ENCODE measurements around the gene CHMP2A. TPM values are rescaled to one million over a fixed set of nuclear protein-coding genes. Genes with fewer than 3 reads are reported as not detected.
"Not testable (repeated sequence)": the region's sequence is repeated elsewhere in the genome, so short reads cannot be mapped to it uniquely, and the experiment has no call there.

Gene CHMP2A
- total RNA-seq, 2 donors from 2014 or later: 74.8 to 88.8 TPM

- no peaks in the 10 kb centered on the region for H3K27me3 Mint-ChIP-seq
- ATAC-seq (no peak), DNase-seq (no peak)
- H3K36me3 Mint-ChIP-seq (ENCODE audit: low read depth): no peaks in the 10 kb centered on the region
- H3K4me3 Mint-ChIP-seq: peak within 1 kb of the TSS; percentile 21
- H3K4me1 Mint-ChIP-seq: peaks cover 14% of the 10 kb centered on the region
- H3K27ac Mint-ChIP-seq: peak within 1 kb of the TSS; percentile 65
- H3K9me3 ChIP-seq (ENCODE audit: control insufficient read depth, low read length, poor library complexity, severe bottlenecking): no peaks in the 10 kb centered on the region
Observed at GRCh38 chr19:58511353-58512208, 43.3 kb downstream of the CHMP2A start, which contains the start of gene SLC27A5. Gene SLC27A5 (minus strand): TSS chr19:58511992. CDS start chr19:58511955, 37 bp downstream.

- Mint-ChIP-seq H3K4me3 (no peak overlapping the region), H3K27me3 (no peaks in the 10 kb centered on the region), H3K4me1 (peaks cover 7% of the 10 kb centered on the region), H3K27ac (peak overlapping the region; percentile 3), H3K36me3 (ENCODE audit: low read depth) (no peaks in the 10 kb centered on the region)
- DNase-seq: no peak
- H3K9me3 ChIP-seq (ENCODE audit: control insufficient read depth, low read length, poor library complexity, severe bottlenecking): no peaks in the 10 kb centered on the region
- no peak for ATAC-seq
Observed at GRCh38 chr19:58510084-58510862, 44.6 kb downstream of the CHMP2A start.

GRCh38 chr19:58509731-58510083, 45.2 kb downstream of the CHMP2A start:
- no peak for ATAC-seq

GRCh38 chr19:58507602-58508223, 47.2 kb downstream of the CHMP2A start:
- not testable (repeated sequence) for H3K27me3 Mint-ChIP-seq; ATAC-seq; DNase-seq; H3K4me3 Mint-ChIP-seq; H3K36me3 Mint-ChIP-seq (ENCODE audit: low read depth); H3K9me3 ChIP-seq (ENCODE audit: control insufficient read depth, low read length, poor library complexity, severe bottlenecking); H3K4me1 Mint-ChIP-seq; H3K27ac Mint-ChIP-seq

More at GRCh38 chr19:58509731-58510083, 45.2 kb downstream of the CHMP2A start:
- Mint-ChIP-seq H3K4me1 (peaks cover 5% of the 10 kb centered on the region), H3K4me3 (no peak overlapping the region), H3K27ac (no peak overlapping the region), H3K36me3 (ENCODE audit: low read depth) (no peaks in the 10 kb centered on the region), H3K27me3 (no peaks in the 10 kb centered on the region)
- no peaks in the 10 kb centered on the region for H3K9me3 ChIP-seq (ENCODE audit: control insufficient read depth, low read length, poor library complexity, severe bottlenecking)
- no peak for DNase-seq

Other genes starting within 250 kb of the CHMP2A start
- 100 to 1,000 TPM; 108 to 110 TPM for gene ERVK3-1, start 249.7 kb downstream of the CHMP2A start, total RNA-seq
- 1 to 10 TPM; 1.5 to 1.7 TPM for gene ZSCAN22, start 228.1 kb downstream of the CHMP2A start, total RNA-seq
- 10 to 100 TPM; 16.0 to 21.7 TPM for gene A1BG, start 201.6 kb downstream of the CHMP2A start, total RNA-seq
- 1 to 10 TPM in 1 of 2 donors, under 1 TPM in 1; 0.55 to 1.6 TPM for gene ZNF497, start 192.4 kb downstream of the CHMP2A start, total RNA-seq
- gene ZNF837, start 174.1 kb downstream of the CHMP2A start, total RNA-seq: 1 to 10 TPM; 1.2 to 1.6 TPM
- 1,000 to 10,000 TPM; 1,065 to 1,239 TPM for gene RPS5, start 167.8 kb downstream of the CHMP2A start, total RNA-seq
- not detected for gene RNF225, start 159.4 kb downstream of the CHMP2A start, total RNA-seq
- 1 to 10 TPM; 3.0 to 5.4 TPM for gene ZNF584, start 146.5 kb downstream of the CHMP2A start, total RNA-seq
- gene ZNF132, start 115.0 kb downstream of the CHMP2A start, total RNA-seq: 1 to 10 TPM in 1 of 2 donors, under 1 TPM in 1; 0.76 to 1.7 TPM
- 10 to 100 TPM in 1 of 2 donors, 1 to 10 TPM in 1; 8.6 to 12.6 TPM for gene ZNF324B, start 103.5 kb downstream of the CHMP2A start, total RNA-seq
- 10 to 100 TPM; 21.0 to 35.2 TPM for gene ZNF324, start 88.0 kb downstream of the CHMP2A start, total RNA-seq
- 10 to 100 TPM; 13.9 to 17.3 TPM for gene ZNF446, start 78.8 kb downstream of the CHMP2A start, total RNA-seq
- gene SLC27A5, start 43.1 kb downstream of the CHMP2A start, total RNA-seq: 1 to 10 TPM; 6.6 to 7.7 TPM
- gene ZBTB45, start 35.3 kb downstream of the CHMP2A start, total RNA-seq: 1 to 10 TPM; 7.0 to 8.2 TPM
- 100 to 1,000 TPM; 427 to 525 TPM for gene TRIM28, start 11.0 kb downstream of the CHMP2A start, total RNA-seq
- gene UBE2M, start 3.5 kb upstream of the CHMP2A start, total RNA-seq: 10 to 100 TPM; 36.1 to 63.5 TPM
- 10 to 100 TPM; 29.9 to 34.0 TPM for gene MZF1, start 18.2 kb upstream of the CHMP2A start, total RNA-seq